HepG2 (cell line): Measurements from ENCODE around the gene MATN1. TPM values are rescaled to one million over a fixed set of nuclear protein-coding genes. Genes with fewer than 3 reads are reported as not detected.

Experiments used
- ATAC-seq: fragments of 200-7000 bp; cut with Tn5 transposase; 3 replicates; pipeline ENCODE4 v1.9.1; 2020; ENCODE audit warnings: mild to moderate bottlenecking, moderate library complexity
- BruUV-seq: library from RNA; stranded (reverse); fragments of 400-500 nt; replicated peaks from 2 replicates; lab custom pipeline; 2021; lab: Mats Ljungman, UMichigan
- CTCF ChIA-PET: fragments of 300-600 bp; formaldehyde crosslinking; extraction: SDS; loops from one replicate; lab custom pipeline; 2021; ENCODE audit warnings: low total read pairs, inconsistent platforms, low intra/inter-chr PET ratio; lab: Yijun Ruan, JAX
- POLR2A ChIA-PET: fragments of 350-600 bp; sonication (Branson Sonifier 250); formaldehyde crosslinking; loops from one replicate; lab custom pipeline; 2020; ENCODE audit warnings: antibody characterized with exemption, inconsistent platforms; lab: Yijun Ruan, JAX
- DNase-seq: peaks from one replicate; pipeline ENCODE4 v3.0.0-alpha.2; 2015; ENCODE audit warnings: low spot score
- FAIRE-seq: peaks from 3 replicates; lab custom pipeline; 2011; peaks lifted over from hg19 to GRCh38; lab: Jason Lieb, UNC
- H2AFZ ChIP-seq: one replicate; pipeline ENCODE4 v1.6.1; 2011; ENCODE audit warnings: low read length, inconsistent platforms
- H3K27ac ChIP-seq: fragments of 300-600 bp; 3 replicates; pipeline ENCODE4 v1.8.0; 2011; ENCODE audit warnings: mixed run types, mild to moderate bottlenecking, mixed read lengths, low read length, inconsistent platforms; ENCODE audit not compliant: insufficient read depth; ENCODE audit errors: extremely low read length
- H3K27me3 ChIP-seq, 2 experiments: fragments of 200-600 bp in 1 of 2; 2 replicates in 1 of 2; 3 replicates in 1 of 2; pipeline versions ENCODE4 v1.6.0 to v1.8.0; 2011; ENCODE audit warnings: low read length in 2 of 2, mild to moderate bottlenecking in 2 of 2, moderate library complexity in 2 of 2, inconsistent platforms in 1 of 2; ENCODE audit not compliant: insufficient read depth in 2 of 2, control insufficient read depth in 1 of 2
- H3K36me3 ChIP-seq, 2 experiments: fragments of 200-600 bp in 1 of 2; replicated peaks in 1 of 2; 2 replicates in 1 of 2; 3 replicates in 1 of 2; pipeline versions ENCODE4 v1.5.1 to v1.8.0; 2011; ENCODE audit warnings: low read length in 2 of 2, inconsistent platforms in 1 of 2; ENCODE audit not compliant: insufficient read depth in 2 of 2, control insufficient read depth in 1 of 2
- H3K4me1 ChIP-seq: 2 replicates; pipeline ENCODE4 v1.5.1; 2012; ENCODE audit warnings: low read length, inconsistent platforms; ENCODE audit not compliant: insufficient read depth
- H3K4me2 ChIP-seq: 2 replicates; pipeline ENCODE4 v1.6.0; 2011; ENCODE audit warnings: low read depth, low read length, inconsistent platforms
- H3K4me3 ChIP-seq, 3 experiments: fragments of 200-600 bp in 1 of 3; sonication (generic), shearing (Covaris generic) in 1 of 3; replicated peaks in 1 of 3; 2 replicates each; pipeline ENCODE4 v1.5.1; 2011 to 2016; ENCODE audit warnings: low read length in 3 of 3, inconsistent platforms in 2 of 3, low read depth in 2 of 3, mild to moderate bottlenecking in 2 of 3, control low read depth in 1 of 3, mixed read lengths in 1 of 3; ENCODE audit not compliant: insufficient read depth in 1 of 3
- H3K79me2 ChIP-seq: one replicate; pipeline ENCODE4 v1.6.1; 2011; ENCODE audit warnings: low read length, inconsistent platforms; ENCODE audit not compliant: insufficient read depth
- H3K9ac ChIP-seq: 2 replicates; pipeline ENCODE4 v1.6.0; 2011; ENCODE audit warnings: mild to moderate bottlenecking, low read depth, low read length, inconsistent platforms; ENCODE audit not compliant: insufficient read depth
- H3K9me3 ChIP-seq: 2 replicates; pipeline ENCODE4 v1.5.1; 2012; ENCODE audit warnings: mild to moderate bottlenecking, low read length
- H4K20me1 ChIP-seq: 2 replicates; pipeline ENCODE4 v1.6.0; 2011; ENCODE audit warnings: inconsistent platforms, mild to moderate bottlenecking, low read length, moderate library complexity; ENCODE audit not compliant: insufficient read depth
- CBX1 ChIP-seq: IDR thresholded peaks from one replicate; pipeline ENCODE4 v1.6.1; 2016; ENCODE audit warnings: antibody characterized with exemption, low read depth
- FOSL1 ChIP-seq: sonication (generic); formaldehyde crosslinking; IDR thresholded peaks from 2 replicates; pipeline ENCODE4 v1.9.0; 2021; ENCODE audit warnings: missing genetic modification reagents, borderline replicate concordance
- FOXC1 ChIP-seq: sonication (generic); formaldehyde crosslinking; IDR thresholded peaks from 2 replicates; pipeline ENCODE4 v1.8.0; 2022; ENCODE audit warnings: mild to moderate bottlenecking, missing genetic modification reagents, borderline replicate concordance
- GZF1 ChIP-seq: sonication (generic); formaldehyde crosslinking; IDR thresholded peaks from 2 replicates; pipeline ENCODE4 v1.5.1; 2020; ENCODE audit warnings: mild to moderate bottlenecking, missing genetic modification reagents
- ISX ChIP-seq: sonication (generic); formaldehyde crosslinking; conservative IDR thresholded peaks from 2 replicates; pipeline ENCODE4 v1.5.0; 2020; ENCODE audit warnings: missing genetic modification reagents
- KLF12 ChIP-seq: sonication (generic); formaldehyde crosslinking; IDR thresholded peaks from 2 replicates; pipeline ENCODE4 v1.4.0; 2020; ENCODE audit warnings: missing genetic modification reagents, borderline replicate concordance
- SMAD9 ChIP-seq: sonication (generic); formaldehyde crosslinking; IDR thresholded peaks from 2 replicates; pipeline ENCODE4 v1.5.1; 2020; ENCODE audit warnings: mild to moderate bottlenecking, missing genetic modification reagents
- ZNF562 ChIP-seq: sonication (generic); formaldehyde crosslinking; IDR thresholded peaks from 2 replicates; pipeline ENCODE4 v1.8.0; 2022; ENCODE audit warnings: missing genetic modification reagents, borderline replicate concordance
- ZNF879 ChIP-seq: sonication (generic); formaldehyde crosslinking; IDR thresholded peaks from 2 replicates; pipeline ENCODE4 v1.8.1; 2023; ENCODE audit warnings: missing genetic modification reagents
- WGBS: methylation state at CpG from one replicate; pipeline ENCODE4 v1.1.6; 2017; ENCODE audit warnings: low lambda C conversion rate; 5-methylcytosine and 5-hydroxymethylcytosine counted together
- in situ Hi-C: cut with HindIII; loops from 2 replicates; pipeline ENCODE4 v1.10.0; 2017; ENCODE audit warnings: low pct_unique_long_range_greater_than_20kb; ENCODE audit not compliant: extremely low pct_ligation_motif_present
- intact Hi-C: fragments of 100-400 bp; cut with micrococcal nuclease; formaldehyde crosslinking; loops from one replicate; pipeline ENCODE4 v1.10.0; 2022; ENCODE audit not compliant: unreplicated experiment
- polyA plus RNA-seq, 8 experiments: library from polyadenylated mRNA; depleted of rRNA in 3 of 8; stranded (reverse) in 7 of 8; unstranded in 1 of 8; fragments of >200 nt; fragmentation: Illumina TruSeq in 4 of 8; extraction: Trizol in 4 of 8; gene quantifications; 2 replicates each; pipeline versions ENCODE4 v1.2.1 to v1.2.3, GENCODE V29; 2011 to 2016; ENCODE audit warnings: low read depth in 4 of 8, missing spikeins in 1 of 8, mixed read lengths in 1 of 8; ENCODE audit not compliant: insufficient read depth in 1 of 8
- total RNA-seq, 5 experiments: library from RNA; depleted of rRNA; stranded (reverse); fragments of >200 nt; fragmentation: Illumina TruSeq; extraction: Trizol; gene quantifications; 2 replicates each; pipeline ENCODE4 v1.2.3, GENCODE V29; 2016; ENCODE audit warnings: low read depth in 1 of 5

The MATN1 gene
- total and polyA plus RNA-seq, 2 of the 13 experiments (the other 11 are each of a cell fraction or from before 2014, with no cell fraction given): 0.04 to 0.05 TPM

DNA sequence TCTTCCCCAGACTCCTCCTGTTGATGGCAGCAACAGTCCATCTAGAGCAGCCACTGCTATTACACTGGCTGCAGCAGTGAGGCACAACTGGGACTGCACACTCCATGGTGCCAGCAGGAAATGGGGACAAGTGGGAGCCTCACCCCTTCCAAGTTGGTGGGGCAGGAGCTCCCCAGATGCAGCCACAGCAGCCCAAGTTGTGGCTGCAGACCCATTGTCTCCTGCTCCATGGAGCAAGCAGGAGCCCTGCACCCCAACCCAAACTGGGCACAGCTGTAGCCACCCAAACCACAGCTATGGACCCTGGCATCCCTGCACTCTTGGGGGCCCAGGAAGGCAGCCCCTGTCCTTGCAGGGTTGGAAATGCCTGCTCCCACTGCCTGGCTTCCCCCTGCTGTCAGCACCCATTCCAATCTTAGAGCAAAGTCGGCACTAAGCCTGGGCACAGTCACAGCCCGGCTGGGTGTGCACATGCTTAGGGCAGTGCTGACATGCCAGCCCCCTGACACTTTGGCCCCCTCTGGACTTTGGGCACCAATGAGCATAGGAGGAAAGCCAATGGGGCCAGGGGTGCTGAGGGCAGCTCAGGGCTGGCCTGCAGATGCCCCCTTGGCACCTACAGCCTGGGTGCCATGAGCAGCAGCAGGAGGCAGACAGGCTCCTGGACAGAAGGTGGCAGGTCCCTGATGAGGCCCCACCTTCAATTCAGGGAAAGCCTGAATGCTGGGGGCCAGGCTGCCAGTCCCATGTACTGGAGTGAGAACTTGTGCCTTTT, 44.0 kb downstream of the MATN1 start:
- Histone ChIP-seq H4K20me1 (no peaks in the 10 kb centered on the region), H3K4me2 (no peak overlapping the region), H3K9ac (no peak overlapping the region), H3K27ac (no peak overlapping the region), H3K4me1 (no peaks in the 10 kb centered on the region), H3K9me3 (no peaks in the 10 kb centered on the region), H3K4me3 (no peak overlapping the region), H3K36me3 (no peaks in the 10 kb centered on the region), H3K79me2 (no peaks in the 10 kb centered on the region), H3K27me3 (no peaks in the 10 kb centered on the region; a peak in 2 of 5 replicates), H2AFZ (no peak overlapping the region)
- ATAC-seq (no peak), FAIRE-seq (no peak), DNase-seq (no peak)
- no CpG with 5 or more reads among the region's 2 CpGs for WGBS
- POLR2A ChIA-PET: no interaction called here
- no TSS peak for BruUV-seq
- in situ Hi-C loops (loop anchor here (25.0 kb wide), 1 partner anchor 1342 kb away; no protein-coding TSS in a partner anchor), intact Hi-C loops (no loop called here)
- CTCF ChIA-PET: no interaction called here
- no peak for TF ChIP-seq KLF12 (CRISPR knock-in tag)
- no peak for TF ChIP-seq FOSL1 (CRISPR knock-in tag)
- TF ChIP-seq GZF1 (CRISPR knock-in tag): no peak
- no peak for TF ChIP-seq SMAD9 (CRISPR knock-in tag)
- TF ChIP-seq ISX (CRISPR knock-in tag): no peak
- TF ChIP-seq ZNF879 (CRISPR knock-in tag): no peak
- no peak for TF ChIP-seq CBX1

GRCh38 chr1:30678209-30678608, 45.2 kb downstream of the MATN1 start:
- H3K4me1 ChIP-seq: no peaks in the 10 kb centered on the region
- H4K20me1 ChIP-seq: no peaks in the 10 kb centered on the region
- 0% methylated on average over 3 of the region's 3 CpGs for WGBS
- H3K27me3 ChIP-seq: no peaks in the 10 kb centered on the region; a peak in 2 of 5 replicates
- H3K4me3 ChIP-seq: no peak overlapping the region
- no peak overlapping the region for H2AFZ ChIP-seq
- intact Hi-C loops: no loop called here
- H3K9ac ChIP-seq: no peak overlapping the region
- H3K79me2 ChIP-seq: no peaks in the 10 kb centered on the region
- in situ Hi-C loops: loop anchor here (25.0 kb wide), 1 partner anchor 1341 kb away; no protein-coding TSS in a partner anchor
- POLR2A ChIA-PET: no interaction called here
- CTCF ChIA-PET: no interaction called here
- no peak overlapping the region for H3K4me2 ChIP-seq
- no TSS peak for BruUV-seq
- TF ChIP-seq ZNF562 (CRISPR knock-in tag) (no peak), FOXC1 (CRISPR knock-in tag) (no peak)
- FAIRE-seq: no peak
- no peak for DNase-seq
- H3K27ac ChIP-seq: no peak overlapping the region
- no peak for ATAC-seq
- no peaks in the 10 kb centered on the region for H3K36me3 ChIP-seq
- no peaks in the 10 kb centered on the region for H3K9me3 ChIP-seq
